ENCODE measurements around the gene WWP2. TPM values are rescaled to one million over a fixed set of nuclear protein-coding genes. Genes with fewer than 3 reads are reported as not detected.

The WWP2 gene
- total RNA-seq, 1 donor from 2014 or later, result 40.7 TPM

- no peak for DNase-seq (ENCODE audit: low read depth)
- TF ChIP-seq, protein P1, sequence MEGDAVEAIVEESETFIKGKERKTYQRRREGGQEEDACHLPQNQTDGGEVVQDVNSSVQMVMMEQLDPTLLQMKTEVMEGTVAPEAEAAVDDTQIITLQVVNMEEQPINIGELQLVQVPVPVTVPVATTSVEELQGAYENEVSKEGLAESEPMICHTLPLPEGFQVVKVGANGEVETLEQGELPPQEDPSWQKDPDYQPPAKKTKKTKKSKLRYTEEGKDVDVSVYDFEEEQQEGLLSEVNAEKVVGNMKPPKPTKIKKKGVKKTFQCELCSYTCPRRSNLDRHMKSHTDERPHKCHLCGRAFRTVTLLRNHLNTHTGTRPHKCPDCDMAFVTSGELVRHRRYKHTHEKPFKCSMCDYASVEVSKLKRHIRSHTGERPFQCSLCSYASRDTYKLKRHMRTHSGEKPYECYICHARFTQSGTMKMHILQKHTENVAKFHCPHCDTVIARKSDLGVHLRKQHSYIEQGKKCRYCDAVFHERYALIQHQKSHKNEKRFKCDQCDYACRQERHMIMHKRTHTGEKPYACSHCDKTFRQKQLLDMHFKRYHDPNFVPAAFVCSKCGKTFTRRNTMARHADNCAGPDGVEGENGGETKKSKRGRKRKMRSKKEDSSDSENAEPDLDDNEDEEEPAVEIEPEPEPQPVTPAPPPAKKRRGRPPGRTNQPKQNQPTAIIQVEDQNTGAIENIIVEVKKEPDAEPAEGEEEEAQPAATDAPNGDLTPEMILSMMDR (IDR thresholded peaks at IDR 0.05; ENCODE audit: insufficient read depth, low read length, poor library complexity, severe bottlenecking), result no peak
- Histone ChIP-seq H3K36me3 (ENCODE audit: control insufficient read depth, insufficient read depth, low read length) (peaks cover 2% of the 10 kb centered on the region), H3K27me3 (ENCODE audit: control insufficient read depth, insufficient read depth, low read length) (no peaks in the 10 kb centered on the region), H3K4me3 (ENCODE audit: low read depth, low read length) (no peak overlapping the region)
Observed at GRCh38 chr16:69872888-69873287, 110.8 kb downstream of the WWP2 start.

GRCh38 chr16:69873783-69874182 is 111.7 kb downstream of the WWP2 start:
- Histone ChIP-seq H3K36me3 (ENCODE audit: control insufficient read depth, insufficient read depth, low read length) (peaks cover 2% of the 10 kb centered on the region), H3K27me3 (ENCODE audit: control insufficient read depth, insufficient read depth, low read length) (no peaks in the 10 kb centered on the region), H3K4me3 (ENCODE audit: low read depth, low read length) (no peak overlapping the region)
- DNase-seq (ENCODE audit: low read depth), result no peak
- TF ChIP-seq, protein P1 (IDR thresholded peaks at IDR 0.05; ENCODE audit: insufficient read depth, low read length, poor library complexity, severe bottlenecking), result no peak

DNA sequence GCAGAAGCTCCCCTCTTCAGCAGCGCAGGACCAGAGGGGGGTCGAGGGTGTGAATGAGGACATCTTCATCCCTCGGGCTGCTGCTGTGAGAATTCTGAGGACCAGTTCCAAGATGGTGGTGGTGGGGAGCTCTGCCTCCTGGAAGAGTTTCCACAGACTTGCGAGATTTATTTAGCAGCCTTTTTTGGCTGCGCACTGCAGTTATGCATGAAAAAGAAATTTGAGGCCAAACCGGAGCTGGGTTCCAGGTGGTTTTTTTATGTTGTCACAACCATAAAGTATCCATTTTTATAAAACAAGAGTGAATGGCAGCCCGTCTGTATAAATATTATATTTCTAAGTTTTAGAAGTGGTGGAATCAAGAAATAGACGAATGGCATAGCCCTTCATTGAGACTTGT is 112.1 kb downstream of the WWP2 start:
- no peak for DNase-seq (ENCODE audit: low read depth)
- TF ChIP-seq, protein P1 (IDR thresholded peaks at IDR 0.05; ENCODE audit: insufficient read depth, low read length, poor library complexity, severe bottlenecking), result no peak
- Histone ChIP-seq H3K36me3 (ENCODE audit: control insufficient read depth, insufficient read depth, low read length) (peaks cover 2% of the 10 kb centered on the region), H3K4me3 (ENCODE audit: low read depth, low read length) (no peak overlapping the region), H3K27me3 (ENCODE audit: control insufficient read depth, insufficient read depth, low read length) (no peaks in the 10 kb centered on the region)

- H3K36me3 ChIP-seq (ENCODE audit: control insufficient read depth, insufficient read depth, low read length), result no peaks in the 10 kb centered on the region
- TF ChIP-seq, protein P1 (IDR thresholded peaks at IDR 0.05; ENCODE audit: insufficient read depth, low read length, poor library complexity, severe bottlenecking), result no peak
- H3K4me3 ChIP-seq (ENCODE audit: low read depth, low read length), result no peak overlapping the region
- DNase-seq (ENCODE audit: low read depth), result no peak
- H3K27me3 ChIP-seq (ENCODE audit: control insufficient read depth, insufficient read depth, low read length), result no peaks in the 10 kb centered on the region
Observed at GRCh38 chr16:69880640-69881133, 118.6 kb downstream of the WWP2 start.

DNA sequence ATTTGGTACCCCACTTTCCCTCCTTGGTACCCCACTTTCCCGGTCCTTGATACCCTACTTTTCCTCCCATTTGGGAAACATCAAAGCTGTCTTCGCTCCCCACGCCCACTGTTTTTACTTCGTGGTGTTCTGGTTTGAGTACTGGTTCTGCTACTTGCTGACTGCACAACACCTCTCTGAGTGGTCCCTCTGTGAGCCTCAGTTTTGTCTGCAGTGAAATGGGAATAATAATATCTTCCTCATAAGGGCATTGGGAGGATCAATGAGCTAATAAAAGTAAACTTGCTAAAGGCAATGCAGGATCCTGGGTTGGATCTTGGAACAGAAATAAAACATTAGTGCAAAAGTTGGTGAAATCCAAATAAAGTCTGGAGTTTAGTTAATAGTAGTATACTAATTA is 119.0 kb downstream of the WWP2 start:
- no peak overlapping the region for H3K4me3 ChIP-seq (ENCODE audit: low read depth, low read length)
- TF ChIP-seq, protein P1 (IDR thresholded peaks at IDR 0.05; ENCODE audit: insufficient read depth, low read length, poor library complexity, severe bottlenecking), result no peak
- DNase-seq (ENCODE audit: low read depth), result no peak
- no peaks in the 10 kb centered on the region for H3K27me3 ChIP-seq (ENCODE audit: control insufficient read depth, insufficient read depth, low read length)
- no peaks in the 10 kb centered on the region for H3K36me3 ChIP-seq (ENCODE audit: control insufficient read depth, insufficient read depth, low read length)

GRCh38 chr16:69883744-69884143 is 121.6 kb downstream of the WWP2 start:
- TF ChIP-seq, protein P1 (IDR thresholded peaks at IDR 0.05; ENCODE audit: insufficient read depth, low read length, poor library complexity, severe bottlenecking), result no peak
- no peak for DNase-seq (ENCODE audit: low read depth)
- Histone ChIP-seq H3K4me3 (ENCODE audit: low read depth, low read length) (no peak overlapping the region), H3K27me3 (ENCODE audit: control insufficient read depth, insufficient read depth, low read length) (no peaks in the 10 kb centered on the region), H3K36me3 (ENCODE audit: control insufficient read depth, insufficient read depth, low read length) (no peaks in the 10 kb centered on the region)

All from kidney epithelial cell (primary cell).